ENCODE data around the gene NXN.

DNA sequence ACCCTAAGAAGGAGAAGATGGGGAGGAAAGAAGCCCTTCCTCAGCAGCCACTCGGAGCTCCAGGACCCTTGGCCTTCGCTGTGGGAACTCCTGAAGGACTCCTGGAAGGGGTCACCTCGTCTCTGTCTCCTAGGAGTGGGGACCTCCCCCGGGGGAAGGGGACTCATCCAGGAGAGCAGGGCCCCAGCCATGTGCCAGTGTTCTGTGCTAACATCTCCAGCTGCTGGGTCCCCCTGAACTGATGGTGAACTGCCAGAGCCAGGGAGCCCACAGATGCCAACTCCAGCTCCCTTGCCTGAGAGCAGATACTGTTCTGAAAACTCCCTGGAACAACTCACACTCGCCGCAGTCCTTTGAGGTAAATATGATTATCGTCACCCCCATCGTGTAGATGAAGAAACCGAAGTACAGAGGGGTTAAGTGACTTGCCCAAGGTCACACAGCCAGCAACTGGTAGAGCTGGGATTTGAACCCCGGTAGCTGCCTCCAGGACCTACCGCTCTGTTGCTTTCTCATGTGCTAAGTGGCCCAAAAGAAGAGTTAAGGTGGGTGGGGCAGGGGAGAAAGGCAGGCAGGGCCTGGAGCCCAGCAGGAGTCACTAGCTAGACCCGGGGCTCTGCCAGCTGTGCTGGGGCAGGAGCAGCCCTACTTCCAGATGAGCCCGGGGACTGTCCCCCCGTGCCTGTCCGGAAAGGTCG is 27.9 kb upstream of the NXN start:
- TF ChIP-seq, protein P1, sequence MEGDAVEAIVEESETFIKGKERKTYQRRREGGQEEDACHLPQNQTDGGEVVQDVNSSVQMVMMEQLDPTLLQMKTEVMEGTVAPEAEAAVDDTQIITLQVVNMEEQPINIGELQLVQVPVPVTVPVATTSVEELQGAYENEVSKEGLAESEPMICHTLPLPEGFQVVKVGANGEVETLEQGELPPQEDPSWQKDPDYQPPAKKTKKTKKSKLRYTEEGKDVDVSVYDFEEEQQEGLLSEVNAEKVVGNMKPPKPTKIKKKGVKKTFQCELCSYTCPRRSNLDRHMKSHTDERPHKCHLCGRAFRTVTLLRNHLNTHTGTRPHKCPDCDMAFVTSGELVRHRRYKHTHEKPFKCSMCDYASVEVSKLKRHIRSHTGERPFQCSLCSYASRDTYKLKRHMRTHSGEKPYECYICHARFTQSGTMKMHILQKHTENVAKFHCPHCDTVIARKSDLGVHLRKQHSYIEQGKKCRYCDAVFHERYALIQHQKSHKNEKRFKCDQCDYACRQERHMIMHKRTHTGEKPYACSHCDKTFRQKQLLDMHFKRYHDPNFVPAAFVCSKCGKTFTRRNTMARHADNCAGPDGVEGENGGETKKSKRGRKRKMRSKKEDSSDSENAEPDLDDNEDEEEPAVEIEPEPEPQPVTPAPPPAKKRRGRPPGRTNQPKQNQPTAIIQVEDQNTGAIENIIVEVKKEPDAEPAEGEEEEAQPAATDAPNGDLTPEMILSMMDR (conservative IDR thresholded peaks at IDR 0.05), result no peak
- TF ChIP-seq ZFX (IDR thresholded peaks at IDR 0.05), result no peak

Data from C4-2B (cell line).